Fibroblast of mammary gland (primary cell): Measurements from ENCODE around the gene CNOT6.
"Not testable (repeated sequence)": the region's sequence is repeated elsewhere in the genome, so short reads cannot be mapped to it uniquely, and the experiment has no call there.

Source experiments
- DNase-seq: peaks from one replicate; pipeline ENCODE4 v3.0.0-alpha.2; 2010; ENCODE audit warnings: low read depth
- H3K4me3 ChIP-seq: 2 replicates; pipeline ENCODE4 v1.5.1; 2011; ENCODE audit warnings: low read depth, mild to moderate bottlenecking, low read length, moderate library complexity; ENCODE audit not compliant: control insufficient read depth
- TF ChIP-seq, protein P1 (sequence below): conservative IDR thresholded peaks from 2 replicates; pipeline ENCODE4 v1.5.1; 2011; ENCODE audit warnings: low read depth, low read length, inconsistent platforms; ENCODE audit not compliant: control insufficient read depth, insufficient read depth

CNOT6 gene

GRCh38 chr5:180471866-180472265, 22.3 kb upstream of the CNOT6 start:
- no peak overlapping the region for H3K4me3 ChIP-seq
- TF ChIP-seq, protein P1, sequence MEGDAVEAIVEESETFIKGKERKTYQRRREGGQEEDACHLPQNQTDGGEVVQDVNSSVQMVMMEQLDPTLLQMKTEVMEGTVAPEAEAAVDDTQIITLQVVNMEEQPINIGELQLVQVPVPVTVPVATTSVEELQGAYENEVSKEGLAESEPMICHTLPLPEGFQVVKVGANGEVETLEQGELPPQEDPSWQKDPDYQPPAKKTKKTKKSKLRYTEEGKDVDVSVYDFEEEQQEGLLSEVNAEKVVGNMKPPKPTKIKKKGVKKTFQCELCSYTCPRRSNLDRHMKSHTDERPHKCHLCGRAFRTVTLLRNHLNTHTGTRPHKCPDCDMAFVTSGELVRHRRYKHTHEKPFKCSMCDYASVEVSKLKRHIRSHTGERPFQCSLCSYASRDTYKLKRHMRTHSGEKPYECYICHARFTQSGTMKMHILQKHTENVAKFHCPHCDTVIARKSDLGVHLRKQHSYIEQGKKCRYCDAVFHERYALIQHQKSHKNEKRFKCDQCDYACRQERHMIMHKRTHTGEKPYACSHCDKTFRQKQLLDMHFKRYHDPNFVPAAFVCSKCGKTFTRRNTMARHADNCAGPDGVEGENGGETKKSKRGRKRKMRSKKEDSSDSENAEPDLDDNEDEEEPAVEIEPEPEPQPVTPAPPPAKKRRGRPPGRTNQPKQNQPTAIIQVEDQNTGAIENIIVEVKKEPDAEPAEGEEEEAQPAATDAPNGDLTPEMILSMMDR = no peak
- DNase-seq = no peak

- TF ChIP-seq, protein P1 = no peak
- no peak for DNase-seq
- no peak overlapping the region for H3K4me3 ChIP-seq
These were observed 21.9 kb upstream of the CNOT6 start for GRCh38 chr5:180472269-180472668.

DNA sequence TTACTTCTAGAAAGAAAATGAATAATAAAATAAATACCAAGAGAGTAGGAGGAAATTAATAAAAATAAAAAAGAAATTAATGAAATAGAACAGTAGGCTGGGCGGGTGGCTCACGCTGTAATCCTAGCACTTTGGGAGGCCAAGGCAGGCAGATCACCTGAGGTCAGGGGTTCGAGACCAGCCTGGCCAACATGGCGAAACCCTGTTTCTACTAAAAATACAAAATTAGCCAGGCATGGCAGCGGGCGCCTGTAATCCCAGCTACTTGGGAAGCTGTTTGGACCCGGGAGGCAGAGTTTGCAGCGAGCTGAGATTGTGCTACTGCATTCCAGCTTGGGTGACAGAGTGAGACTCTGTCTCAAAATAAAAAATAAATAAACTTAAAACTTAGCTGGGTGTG, 20.8 kb upstream of the CNOT6 start:
- not testable (repeated sequence) for DNase-seq, H3K4me3 ChIP-seq

GRCh38 chr5:180474569-180474968, 19.6 kb upstream of the CNOT6 start:
- DNase-seq = no peak
- TF ChIP-seq, protein P1 = no peak
- H3K4me3 ChIP-seq = no peak overlapping the region

- not testable (repeated sequence) for DNase-seq, H3K4me3 ChIP-seq
These were observed 18.1 kb upstream of the CNOT6 start for GRCh38 chr5:180475969-180476524.

DNA sequence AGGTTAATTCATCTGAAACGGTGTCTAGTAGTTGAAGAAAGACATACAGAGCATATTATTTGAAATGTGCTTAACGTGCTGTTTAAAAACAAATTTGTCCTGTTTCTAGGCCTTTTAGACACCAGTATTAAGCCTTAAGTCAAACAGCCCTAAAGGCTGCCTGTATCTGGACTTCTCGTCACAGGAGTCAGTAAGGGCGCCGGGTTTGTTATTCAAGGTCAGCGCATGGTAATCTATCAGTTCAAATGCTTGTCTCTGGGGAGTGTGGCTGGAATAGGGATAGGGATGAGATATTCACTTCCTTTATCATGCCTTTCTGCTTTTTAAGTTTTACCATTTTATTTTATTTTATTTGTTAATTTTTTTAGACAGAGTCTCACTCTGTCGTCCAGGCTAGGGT, 9.4 kb upstream of the CNOT6 start:
- DNase-seq = no peak
- TF ChIP-seq, protein P1 = no peak
- no peak overlapping the region for H3K4me3 ChIP-seq

GRCh38 chr5:180486636-180487149, 7.5 kb upstream of the CNOT6 start:
- no peak overlapping the region for H3K4me3 ChIP-seq
- peak; percentile 35 for DNase-seq
- TF ChIP-seq, protein P1 = no peak

GRCh38 chr5:180487556-180487955, 6.6 kb upstream of the CNOT6 start:
- TF ChIP-seq, protein P1 = no peak
- no peak for DNase-seq
- H3K4me3 ChIP-seq = no peak overlapping the region
